Heart left ventricle (tissue), 16 donors: ENCODE measurements around the gene AJAP1. TPM values are rescaled to one million over a fixed set of nuclear protein-coding genes. Genes with fewer than 3 reads are reported as not detected.

Experiments
- ATAC-seq, 4 donors: fragments of 200-7000 bp; cut with Tn5 transposase; one replicate each; pipeline ENCODE4 v1.9.1; 2020 to 2022; ENCODE audit warnings: moderate library complexity in 4 of 4, mild to moderate bottlenecking in 3 of 4, moderate number of reproducible peaks in 1 of 4
- DNase-seq, 5 donors: peaks; one replicate each; pipeline ENCODE4 v3.0.0-alpha.2; 2020
- H3K27ac ChIP-seq, 12 donors: fragments of 200-600 bp; sonication (generic) in 4 of 12; one replicate each; pipeline versions ENCODE4 v1.5.0 to v1.8.0; 2016 to 2022; ENCODE audit warnings: mild to moderate bottlenecking in 2 of 12
- H3K27me3 ChIP-seq, 9 donors: fragments of 200-600 bp; sonication (generic) in 2 of 9; one replicate each; pipeline versions ENCODE4 v1.5.1 to v1.8.0; 2016 to 2022; ENCODE audit warnings: mild to moderate bottlenecking in 3 of 9
- H3K36me3 ChIP-seq, 9 donors: fragments of 200-600 bp; sonication (generic) in 2 of 9; one replicate each; pipeline versions ENCODE4 v1.5.0 to v1.8.0; 2018 to 2022; ENCODE audit warnings: mild to moderate bottlenecking in 2 of 9
- H3K4me1 ChIP-seq, 12 donors: fragments of 200-600 bp; sonication (generic) in 4 of 12; one replicate each; pipeline versions ENCODE4 v1.5.0 to v1.8.0; 2016 to 2022; ENCODE audit warnings: mild to moderate bottlenecking in 3 of 12
- H3K4me3 ChIP-seq, 12 donors: fragments of 200-600 bp; sonication (generic) in 4 of 12; one replicate each; pipeline versions ENCODE4 v1.5.0 to v1.8.0; 2017 to 2022; ENCODE audit warnings: mild to moderate bottlenecking in 9 of 12, moderate library complexity in 4 of 12
- H3K9me3 ChIP-seq, 12 donors: fragments of 200-600 bp; sonication (generic) in 4 of 12; one replicate each; pipeline versions ENCODE4 v1.5.0 to v1.8.0; 2016 to 2022; ENCODE audit warnings: mild to moderate bottlenecking in 1 of 12
- POLR2A ChIP-seq, 2 donors: fragments of 450-650 bp; IDR thresholded peaks; one replicate each; pipeline ENCODE4 v1.6.1; 2017; ENCODE audit warnings: antibody characterized with exemption in 2 of 2, mild to moderate bottlenecking in 2 of 2, moderate library complexity in 2 of 2
- WGBS, 4 donors: extraction: QIAGEN DNeasy Blood & Tissue Kit in 2 of 4; methylation state at CpG; one replicate each; pipeline versions ENCODE4 v1.1.5 to v1.1.7; 2013 to 2018; 5-methylcytosine and 5-hydroxymethylcytosine counted together
- intact Hi-C, 10 donors: fragments of 100-400 bp; cut with DNase I; formaldehyde crosslinking; loops; one replicate each; pipeline versions ENCODE4 v1.11.1 to v1.14.2; 2022
- polyA plus RNA-seq, 2 donors: library from polyadenylated mRNA; stranded (reverse); fragments of 200-250 nt; gene quantifications; one replicate each; pipeline ENCODE4 v1.2.3, GENCODE V29; 2013
- total RNA-seq, 9 donors: library from RNA; depleted of rRNA in 2 of 9; stranded (reverse); fragments of >200 nt in 2 of 9; fragmentation: NEBNext Ultra II Directional in 3 of 9; extraction: Animal tissue kit (Norgen Biotek cat#: 25700) in 3 of 9; gene quantifications; one replicate each; pipeline versions ENCODE4 v1.1.0 to v1.2.4, GENCODE V29; 2016 to 2023
- TF ChIP-seq, protein P1 (sequence below), 12 donors: fragments of 200-600 bp; sonication (generic) in 4 of 12; IDR thresholded peaks; one replicate each; pipeline versions ENCODE4 v1.5.0 to v1.8.0; 2018 to 2022; ENCODE audit warnings: antibody characterized with exemption in 12 of 12, mild to moderate bottlenecking in 5 of 12
- donor health status: ischemic (EF 13 %, LVEDD 7.1; RV severe dilation, severe dysfunction).
- donor health status: healthy with polysubstance abuse.
- donor health status: DM: no; HTN: yes; CAD: no.
- donor health status: DM: no; HTN: no; CAD: no.
- donor health status: ischemic (EF 25% LVEDD 6.9; RV normal size, moderate dysfunction).
- donor health status: ischemic (EF 25% LVEDD 5.7; RV mildly dilated, moderate dysfunction).
- donor health status: healthy.
- donor health status: DM: yes; HTN: yes; CAD: no.
- donor health status: ischemic (EF 35%, LVEDD 5.7; RV mildly dilated, moderate dysfunction).
- donor health status: nonischemic (EF 11% LVEDD 7.7; RV severe dilation, severe dysfunction).
- donor health status: DM: yes; HTN: yes; CAD: no.
- donor health status: PGD.
- donor health status: ischemic (EF 29% LVEDD 5.4; RV normal size, mild dysfunction).
- donor health status: nonischemic (EF 23%, LVEDD 6.1; RV moderate dilation, normal function).

AJAP1 gene
- total and polyA plus RNA-seq, 11 donors = 0.01 to 0.67 (median 0.07) TPM; not detected in 2

DNA sequence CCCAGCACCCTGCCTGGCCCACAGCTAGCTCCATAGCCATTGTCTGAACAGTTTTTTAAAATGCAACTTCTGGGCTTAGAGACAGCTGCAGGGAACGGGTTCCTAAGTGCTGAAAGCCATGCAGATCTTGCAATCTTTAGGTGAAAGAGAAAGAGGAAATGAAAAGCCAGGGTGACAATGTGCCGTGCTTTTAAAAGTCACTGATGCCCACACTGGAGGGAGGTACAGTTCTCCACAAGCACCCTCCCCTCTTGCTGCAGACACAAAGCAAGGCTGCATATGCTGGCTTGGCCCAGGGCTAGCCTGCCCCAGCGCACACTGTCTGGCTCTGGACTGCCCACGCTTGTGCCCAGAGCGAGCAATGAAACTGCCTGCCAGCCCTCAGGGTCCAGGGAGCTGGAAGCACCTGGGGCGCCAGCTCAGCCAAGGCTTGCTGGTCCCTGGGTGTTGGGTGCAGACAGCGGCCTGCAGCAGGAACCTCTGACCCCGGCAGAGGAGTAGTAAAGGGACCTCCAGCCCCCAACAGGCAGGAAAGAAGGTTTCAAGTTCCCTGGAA is 70.4 kb downstream of the AJAP1 start:
- Histone ChIP-seq H3K27me3 (peaks cover 0 to 24% (median 0%) of the 10 kb centered on the region in 9 donors), H3K27ac (no peak overlapping the region), H3K4me1 (no peaks in the 10 kb centered on the region), H3K36me3 (no peaks in the 10 kb centered on the region), H3K4me3 (no peak overlapping the region), H3K9me3 (no peaks in the 10 kb centered on the region)
- no peak for ATAC-seq
- DNase-seq = no peak
- intact Hi-C loops = no loop called here
- TF ChIP-seq, protein P1, sequence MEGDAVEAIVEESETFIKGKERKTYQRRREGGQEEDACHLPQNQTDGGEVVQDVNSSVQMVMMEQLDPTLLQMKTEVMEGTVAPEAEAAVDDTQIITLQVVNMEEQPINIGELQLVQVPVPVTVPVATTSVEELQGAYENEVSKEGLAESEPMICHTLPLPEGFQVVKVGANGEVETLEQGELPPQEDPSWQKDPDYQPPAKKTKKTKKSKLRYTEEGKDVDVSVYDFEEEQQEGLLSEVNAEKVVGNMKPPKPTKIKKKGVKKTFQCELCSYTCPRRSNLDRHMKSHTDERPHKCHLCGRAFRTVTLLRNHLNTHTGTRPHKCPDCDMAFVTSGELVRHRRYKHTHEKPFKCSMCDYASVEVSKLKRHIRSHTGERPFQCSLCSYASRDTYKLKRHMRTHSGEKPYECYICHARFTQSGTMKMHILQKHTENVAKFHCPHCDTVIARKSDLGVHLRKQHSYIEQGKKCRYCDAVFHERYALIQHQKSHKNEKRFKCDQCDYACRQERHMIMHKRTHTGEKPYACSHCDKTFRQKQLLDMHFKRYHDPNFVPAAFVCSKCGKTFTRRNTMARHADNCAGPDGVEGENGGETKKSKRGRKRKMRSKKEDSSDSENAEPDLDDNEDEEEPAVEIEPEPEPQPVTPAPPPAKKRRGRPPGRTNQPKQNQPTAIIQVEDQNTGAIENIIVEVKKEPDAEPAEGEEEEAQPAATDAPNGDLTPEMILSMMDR (IDR thresholded peaks at IDR 0.05) = no peak
- 84 to 87% (median 86%) methylated on average over 8 of the region's 8 CpGs for WGBS, 4 donors

DNA sequence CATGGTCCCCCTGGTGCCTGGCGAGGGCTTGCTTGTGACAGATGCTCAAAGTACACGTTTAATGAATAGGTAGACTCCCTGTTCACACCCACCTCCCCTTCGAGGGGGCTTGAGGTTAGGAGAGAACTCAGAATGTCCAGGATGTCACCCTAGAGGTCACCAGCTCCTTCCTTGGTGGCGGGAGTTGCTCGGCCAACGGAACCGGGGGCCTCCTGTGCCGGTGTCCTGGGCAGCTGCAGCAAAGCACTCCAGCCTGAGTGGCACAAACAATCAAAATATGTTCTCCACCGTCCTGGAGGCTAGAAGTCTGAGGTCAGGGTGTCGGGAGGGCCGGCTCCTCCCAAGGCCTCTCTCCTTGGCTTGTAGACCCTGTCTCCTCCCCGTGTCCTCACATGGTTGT is 71.0 kb downstream of the AJAP1 start:
- no peaks in the 10 kb centered on the region for H3K36me3 ChIP-seq
- H3K9me3 ChIP-seq = no peaks in the 10 kb centered on the region
- H3K27ac ChIP-seq = no peak overlapping the region
- no peak overlapping the region for H3K4me3 ChIP-seq
- intact Hi-C loops = no loop called here
- peaks cover 0 to 19% (median 0%) of the 10 kb centered on the region in 9 donors for H3K27me3 ChIP-seq
- H3K4me1 ChIP-seq = no peaks in the 10 kb centered on the region
- DNase-seq (no peak), ATAC-seq (no peak)
- no peak for TF ChIP-seq POLR2A (IDR thresholded peaks at IDR 0.05)
- TF ChIP-seq, protein P1 (IDR thresholded peaks at IDR 0.05) = no peak
- 77 to 93% (median 83%) methylated on average over 8 to 12 of the region's 12 CpGs for WGBS, 4 donors

DNA sequence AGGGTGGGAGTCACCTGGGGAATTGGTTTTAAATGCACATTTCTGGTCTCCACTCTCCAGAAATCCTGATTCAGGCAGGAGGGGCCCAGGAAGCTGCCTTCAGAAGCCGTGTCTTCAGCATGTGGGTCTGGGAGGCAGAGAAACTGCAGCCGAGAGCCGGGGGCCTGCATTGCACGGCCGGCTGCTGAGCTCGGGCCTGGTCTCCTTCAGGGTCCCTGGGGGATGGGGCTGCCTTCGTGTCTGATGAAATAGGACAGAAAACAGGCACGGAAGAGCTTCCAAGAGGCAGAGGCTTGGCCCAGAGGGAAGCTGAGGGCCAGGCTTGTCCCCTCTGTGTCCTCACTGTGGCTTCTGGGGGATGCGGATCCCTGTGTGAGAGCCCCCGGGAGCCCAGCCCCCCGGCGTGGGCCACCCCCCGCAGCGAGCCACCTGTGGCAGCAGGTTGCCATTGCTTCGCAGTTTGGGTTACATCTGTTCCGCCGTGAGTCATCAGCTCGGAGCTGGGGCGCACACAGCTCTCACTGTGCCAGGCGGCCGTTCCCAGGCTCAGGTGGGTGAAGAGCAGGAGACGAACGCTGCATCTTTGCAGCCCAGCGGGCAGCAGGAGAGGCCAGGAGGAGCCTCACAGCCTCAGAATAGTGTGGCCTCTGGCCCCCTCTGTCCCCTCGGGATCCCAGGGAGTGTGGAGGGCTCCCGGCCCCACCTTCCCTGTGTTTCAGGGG is 72.4 kb downstream of the AJAP1 start:
- Histone ChIP-seq H3K27ac (no peak overlapping the region), H3K36me3 (no peaks in the 10 kb centered on the region), H3K27me3 (peaks cover 0 to 19% (median 0%) of the 10 kb centered on the region in 9 donors), H3K9me3 (no peaks in the 10 kb centered on the region), H3K4me3 (no peak overlapping the region), H3K4me1 (no peaks in the 10 kb centered on the region)
- ATAC-seq (no peak), DNase-seq (no peak)
- TF ChIP-seq, protein P1 (IDR thresholded peaks at IDR 0.05) = no peak
- TF ChIP-seq POLR2A (IDR thresholded peaks at IDR 0.05) = no peak
- intact Hi-C loops = no loop called here
- 61 to 74% (median 63%) methylated on average over 11 to 26 of the region's 26 CpGs for WGBS, 4 donors

DNA sequence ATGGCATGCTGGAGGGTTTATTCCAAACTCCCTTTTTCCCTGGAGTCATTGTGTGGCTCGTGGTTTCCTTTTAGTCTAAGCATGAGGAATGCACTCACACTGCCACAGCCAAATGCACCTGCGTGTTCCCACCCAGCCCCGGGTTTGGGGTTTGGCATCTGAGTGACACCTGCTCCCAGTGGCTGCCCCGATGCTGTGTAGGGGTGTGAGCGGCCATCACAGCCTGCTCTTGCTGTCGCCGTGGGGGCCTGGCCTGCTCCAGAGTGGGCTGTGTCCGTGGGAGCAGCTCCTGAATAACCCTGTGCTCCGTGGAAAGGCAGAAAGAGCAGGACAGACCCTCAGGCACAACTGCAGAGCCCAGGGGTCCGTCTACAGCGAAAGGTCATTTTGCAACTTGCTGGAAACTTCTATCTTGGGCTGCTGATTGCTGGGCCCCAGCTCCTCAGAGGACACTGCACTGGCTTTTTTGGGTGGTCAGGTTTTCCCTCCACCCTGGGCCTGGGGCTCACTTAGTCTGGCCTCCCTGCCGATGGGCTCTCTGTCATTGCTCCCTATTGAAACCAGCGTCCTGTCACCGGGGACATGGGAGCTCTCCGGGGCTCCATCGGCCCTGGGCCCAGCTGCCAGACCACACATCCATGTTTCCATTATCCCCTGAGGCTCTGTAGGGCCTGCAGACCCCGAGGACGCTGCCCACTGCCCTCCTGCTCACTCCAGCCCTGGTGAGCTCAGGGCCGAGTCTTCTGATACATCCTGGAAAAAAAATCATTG is 74.1 kb downstream of the AJAP1 start:
- no peak for DNase-seq

More for the DNA sequence above, 74.1 kb downstream of the AJAP1 start:
- Histone ChIP-seq H3K27ac (no peak overlapping the region), H3K4me3 (no peak overlapping the region), H3K4me1 (no peaks in the 10 kb centered on the region), H3K27me3 (peaks cover 0 to 16% (median 0%) of the 10 kb centered on the region in 9 donors), H3K9me3 (no peaks in the 10 kb centered on the region), H3K36me3 (no peaks in the 10 kb centered on the region)
- TF ChIP-seq, protein P1 (IDR thresholded peaks at IDR 0.05) = no peak
- TF ChIP-seq POLR2A (IDR thresholded peaks at IDR 0.05) = no peak
- WGBS, 4 donors = 76 to 82% (median 79%) methylated on average over 16 to 19 of the region's 19 CpGs
- intact Hi-C loops = no loop called here
- no peak for ATAC-seq
